Measurements from ENCODE around the gene FLACC1. TPM values are rescaled to one million over a fixed set of nuclear protein-coding genes. Genes with fewer than 3 reads are reported as not detected.

The FLACC1 gene
- total RNA-seq, 1 experiment from 2014 or later = 0.87 TPM

- Histone ChIP-seq H3K4me1 (replicated peaks; ENCODE audit: insufficient read depth) (no peaks in the 10 kb centered on the region), H3K36me3 (ENCODE audit: low read depth) (peaks cover 33% of the 10 kb centered on the region), H4K20me1 (ENCODE audit: insufficient read depth) (no peaks in the 10 kb centered on the region), H2AFZ (no peak overlapping the region), H3K4me2 (no peak overlapping the region), H3K9me2 (ENCODE audit: insufficient read depth) (no peaks in the 10 kb centered on the region), H3K9me3 (ENCODE audit: insufficient read depth, low read depth) (no peaks in the 10 kb centered on the region), H3F3A (ENCODE audit: insufficient read depth, low read depth) (no peaks in the 10 kb centered on the region), H3K79me2 (ENCODE audit: low read depth) (no peaks in the 10 kb centered on the region), H3K4me3 (no peak overlapping the region), H3K27ac (no peak overlapping the region), H3K27me3 (ENCODE audit: insufficient read depth, low read depth) (no peaks in the 10 kb centered on the region)
- TF ChIP-seq EZH2 (IDR thresholded peaks at IDR 0.05; ENCODE audit: low read depth) (no peak), CTCF (conservative IDR thresholded peaks at IDR 0.05) (no peak)
- CTCF ChIA-PET = no interaction called here
- POLR2A ChIA-PET (ENCODE audit: unreplicated experiment) = no interaction called here
- no peak for DNase-seq
- intact Hi-C loops (cut with micrococcal nuclease; ENCODE audit: unreplicated experiment) = no loop called here
- no TSS peak for BruUV-seq (replicated peaks)
These were observed 83.7 kb downstream of the FLACC1 start for GRCh38 chr2:201273330-201273983.

- no peaks in the 10 kb centered on the region for H3K79me2 ChIP-seq (ENCODE audit: low read depth)
- ChIA-PET POLR2A (ENCODE audit: unreplicated experiment) (no interaction called here), CTCF (interaction anchor here (0.6 kb wide), 1 partner anchor 35 kb away, joined by 3 read pairs; no protein-coding TSS in a partner anchor)
- H3K9me3 ChIP-seq (ENCODE audit: insufficient read depth, low read depth) = no peaks in the 10 kb centered on the region
- no peak overlapping the region for H2AFZ ChIP-seq
- H3K27ac ChIP-seq = no peak overlapping the region
- no peak for DNase-seq
- no peaks in the 10 kb centered on the region for H3F3A ChIP-seq (ENCODE audit: insufficient read depth, low read depth)
- H3K4me2 ChIP-seq = no peak overlapping the region
- TF ChIP-seq CTCF (conservative IDR thresholded peaks at IDR 0.05) (no peak), EZH2 (IDR thresholded peaks at IDR 0.05; ENCODE audit: low read depth) (no peak)
- intact Hi-C loops (cut with micrococcal nuclease; ENCODE audit: unreplicated experiment) = no loop called here
- no peaks in the 10 kb centered on the region for H3K9me2 ChIP-seq (ENCODE audit: insufficient read depth)
- H3K4me3 ChIP-seq = no peak overlapping the region
- H4K20me1 ChIP-seq (ENCODE audit: insufficient read depth) = no peaks in the 10 kb centered on the region
- H3K36me3 ChIP-seq (ENCODE audit: low read depth) = peaks cover 38% of the 10 kb centered on the region
- no TSS peak for BruUV-seq (replicated peaks)
- no peaks in the 10 kb centered on the region for H3K4me1 ChIP-seq (replicated peaks; ENCODE audit: insufficient read depth)
- no peaks in the 10 kb centered on the region for H3K27me3 ChIP-seq (ENCODE audit: insufficient read depth, low read depth)
These were observed 85.2 kb downstream of the FLACC1 start for GRCh38 chr2:201271917-201272316.

- Histone ChIP-seq H2AFZ (no peak overlapping the region), H3F3A (ENCODE audit: insufficient read depth, low read depth) (no peaks in the 10 kb centered on the region), H3K4me2 (no peak overlapping the region), H3K79me2 (ENCODE audit: low read depth) (0 out of 2 replicates have a peak, but pooled peaks cover 3% of the 10 kb centered on the region), H3K27me3 (ENCODE audit: insufficient read depth, low read depth) (no peaks in the 10 kb centered on the region), H4K20me1 (ENCODE audit: insufficient read depth) (no peaks in the 10 kb centered on the region), H3K4me1 (replicated peaks; ENCODE audit: insufficient read depth) (no peaks in the 10 kb centered on the region), H3K27ac (no peak overlapping the region), H3K9me2 (ENCODE audit: insufficient read depth) (no peaks in the 10 kb centered on the region), H3K4me3 (no peak overlapping the region), H3K36me3 (ENCODE audit: low read depth) (peaks cover 35% of the 10 kb centered on the region), H3K9me3 (ENCODE audit: insufficient read depth, low read depth) (no peaks in the 10 kb centered on the region)
- CTCF ChIA-PET = no interaction called here
- intact Hi-C loops (cut with micrococcal nuclease; ENCODE audit: unreplicated experiment) = no loop called here
- TF ChIP-seq CTCF (conservative IDR thresholded peaks at IDR 0.05) (no peak), EZH2 (IDR thresholded peaks at IDR 0.05; ENCODE audit: low read depth) (no peak)
- DNase-seq = no peak
- no TSS peak for BruUV-seq (replicated peaks)
- POLR2A ChIA-PET (ENCODE audit: unreplicated experiment) = no interaction called here
These were observed 86.7 kb downstream of the FLACC1 start for GRCh38 chr2:201270293-201271001.
